Right lobe of liver (tissue), 6 donors: ENCODE results near the gene CHMP1A. TPM values are rescaled to one million over a fixed set of nuclear protein-coding genes. Genes with fewer than 3 reads are reported as not detected.

Experiments used
- ATAC-seq, 4 donors: fragments of 200-7000 bp; cut with Tn5 transposase; one replicate each; pipeline ENCODE4 v1.9.1; 2020; ENCODE audit warnings: mild to moderate bottlenecking in 4 of 4, moderate library complexity in 4 of 4
- DNase-seq, 3 donors: peaks; one replicate each; pipeline ENCODE4 v3.0.0-alpha.2; 2020
- H3K27ac ChIP-seq, 3 donors: fragments of 200-600 bp; one replicate each; pipeline ENCODE4 v1.8.0; 2022
- H3K27me3 ChIP-seq, 2 donors: fragments of 200-600 bp; one replicate each; pipeline ENCODE4 v1.8.0; 2022
- H3K36me3 ChIP-seq, 4 donors: fragments of 200-600 bp; sonication (generic) in 1 of 4; one replicate each; pipeline versions ENCODE4 v1.5.1 to v1.8.0; 2017 to 2022; ENCODE audit warnings: control low read depth in 1 of 4
- H3K4me1 ChIP-seq, 4 donors: fragments of 200-600 bp; sonication (generic) in 1 of 4; one replicate each; pipeline versions ENCODE4 v1.5.1 to v1.8.0; 2017 to 2022; ENCODE audit warnings: control low read depth in 1 of 4
- H3K4me3 ChIP-seq, 3 donors: fragments of 200-600 bp; one replicate each; pipeline ENCODE4 v1.8.0; 2022
- H3K9me3 ChIP-seq, 4 donors: fragments of 200-600 bp; sonication (generic) in 1 of 4; one replicate each; pipeline versions ENCODE4 v1.5.1 to v1.8.0; 2017 to 2022; ENCODE audit warnings: control low read depth in 1 of 4
- POLR2A ChIP-seq: fragments of 450-650 bp; IDR thresholded peaks from one replicate; pipeline ENCODE4 v1.6.1; 2017; ENCODE audit warnings: antibody characterized with exemption, mild to moderate bottlenecking
- WGBS: methylation state at CpG from one replicate; pipeline ENCODE4 v1.1.6; 2018; ENCODE audit warnings: low coverage, low lambda C conversion rate; ENCODE audit not compliant: insufficient coverage; ENCODE audit errors: missing lambda C conversion rate; 5-methylcytosine and 5-hydroxymethylcytosine counted together
- intact Hi-C, 2 donors: fragments of 100-400 bp; cut with DNase I; formaldehyde crosslinking; loops; one replicate each; pipeline versions ENCODE4 v1.11.2 to v1.14.1; 2022
- total RNA-seq, 6 experiments: library from RNA; depleted of rRNA in 2 of 6; stranded (reverse); fragments of >200 nt in 2 of 6; fragmentation: NEBNext Ultra II Directional in 3 of 6; extraction: Animal tissue kit (Norgen Biotek cat#: 25700) in 3 of 6; gene quantifications; one replicate each; pipeline versions ENCODE4 v1.1.0 to v1.2.4, GENCODE V29; 2016 to 2023
- TF ChIP-seq, protein P1 (sequence below), 4 donors: fragments of 200-600 bp in 3 of 4; fragments of 450-650 bp in 1 of 4; IDR thresholded peaks; one replicate each; pipeline versions ENCODE4 v1.5.1 to v1.8.0; 2016 to 2022; ENCODE audit warnings: antibody characterized with exemption in 4 of 4, mild to moderate bottlenecking in 2 of 4
- donor health status: DM: no; HTN: yes; CAD: no.
- donor health status: DM: no; HTN: no; CAD: no.
- donor health status: DM: no; HTN: no; CAD: no.
- donor health status: DM: no; HTN: yes; CAD: no.
- donor health status: DM: no; HTN: yes; CAD: no.

Gene CHMP1A
- total RNA-seq, 6 experiments from 2014 or later, result 27.2 to 42.3 (median 33.1) TPM

DNA sequence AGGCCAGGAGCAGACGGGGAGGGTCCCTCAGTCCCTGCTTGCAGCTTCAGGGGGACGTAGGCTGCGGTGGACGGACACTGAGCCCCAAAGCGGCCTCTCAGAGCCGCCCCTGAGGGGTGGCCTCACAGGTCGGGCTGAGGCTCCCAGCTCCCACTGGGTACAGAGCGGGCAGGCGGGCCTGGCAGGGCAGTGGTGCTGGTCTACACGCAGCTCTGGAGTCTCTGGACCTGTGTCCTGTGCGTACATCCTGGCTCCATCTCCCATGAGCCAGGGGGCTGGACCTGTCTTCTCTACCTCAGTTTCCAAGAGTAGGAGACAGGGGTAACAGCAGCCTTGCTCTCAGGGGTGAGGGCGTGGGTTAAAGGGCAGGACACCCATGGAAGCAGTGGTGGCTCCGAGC, 42.3 kb downstream of the CHMP1A start:
- H3K4me3 ChIP-seq, result no peak overlapping the region

DNA sequence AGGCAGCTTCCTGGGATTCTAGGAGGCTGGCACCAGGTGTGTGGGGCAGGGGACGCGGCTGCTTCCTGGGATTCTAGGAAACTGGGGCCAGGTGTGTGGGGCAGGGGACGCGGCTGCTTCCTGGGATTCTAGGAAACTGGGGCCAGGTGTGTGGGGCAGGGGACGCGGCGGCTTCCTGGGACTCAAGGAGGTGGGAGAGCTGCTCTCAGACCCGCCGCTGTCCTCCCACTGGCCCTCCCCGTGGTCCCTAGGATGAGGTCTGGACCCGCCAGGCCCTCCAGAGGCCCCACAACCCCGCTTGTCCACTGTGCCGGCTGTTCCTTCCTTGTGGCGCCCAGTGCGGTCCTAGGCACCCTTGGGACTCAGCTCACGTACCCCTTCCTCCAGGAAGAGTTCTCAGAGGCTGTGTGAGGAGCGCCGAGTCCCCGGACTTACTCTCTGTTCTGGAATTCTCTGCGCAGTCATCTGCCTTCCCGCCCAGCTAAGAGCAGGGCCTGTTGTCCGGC, 43.5 kb downstream of the CHMP1A start:
- H3K9me3 ChIP-seq, result no peaks in the 10 kb centered on the region
- TF ChIP-seq, protein P1, sequence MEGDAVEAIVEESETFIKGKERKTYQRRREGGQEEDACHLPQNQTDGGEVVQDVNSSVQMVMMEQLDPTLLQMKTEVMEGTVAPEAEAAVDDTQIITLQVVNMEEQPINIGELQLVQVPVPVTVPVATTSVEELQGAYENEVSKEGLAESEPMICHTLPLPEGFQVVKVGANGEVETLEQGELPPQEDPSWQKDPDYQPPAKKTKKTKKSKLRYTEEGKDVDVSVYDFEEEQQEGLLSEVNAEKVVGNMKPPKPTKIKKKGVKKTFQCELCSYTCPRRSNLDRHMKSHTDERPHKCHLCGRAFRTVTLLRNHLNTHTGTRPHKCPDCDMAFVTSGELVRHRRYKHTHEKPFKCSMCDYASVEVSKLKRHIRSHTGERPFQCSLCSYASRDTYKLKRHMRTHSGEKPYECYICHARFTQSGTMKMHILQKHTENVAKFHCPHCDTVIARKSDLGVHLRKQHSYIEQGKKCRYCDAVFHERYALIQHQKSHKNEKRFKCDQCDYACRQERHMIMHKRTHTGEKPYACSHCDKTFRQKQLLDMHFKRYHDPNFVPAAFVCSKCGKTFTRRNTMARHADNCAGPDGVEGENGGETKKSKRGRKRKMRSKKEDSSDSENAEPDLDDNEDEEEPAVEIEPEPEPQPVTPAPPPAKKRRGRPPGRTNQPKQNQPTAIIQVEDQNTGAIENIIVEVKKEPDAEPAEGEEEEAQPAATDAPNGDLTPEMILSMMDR (IDR thresholded peaks at IDR 0.05), result no peak
- TF ChIP-seq POLR2A, result no peak
- ATAC-seq, result no peak
- H3K27me3 ChIP-seq, result no peaks in the 10 kb centered on the region
- 80% methylated on average over 1 of the region's 22 CpGs for WGBS
- intact Hi-C loops, result no loop called here
- H3K36me3 ChIP-seq, result no peaks in the 10 kb centered on the region
- H3K4me1 ChIP-seq, result no peaks in the 10 kb centered on the region
- no peak overlapping the region for H3K4me3 ChIP-seq
- no peak for DNase-seq
- no peak overlapping the region for H3K27ac ChIP-seq

More for the DNA sequence above, 42.3 kb downstream of the CHMP1A start:
- Histone ChIP-seq H3K36me3 (no peaks in the 10 kb centered on the region), H3K27me3 (no peaks in the 10 kb centered on the region), H3K9me3 (no peaks in the 10 kb centered on the region), H3K4me1 (no peaks in the 10 kb centered on the region), H3K27ac (no peak overlapping the region)
- intact Hi-C loops, result no loop called here
- DNase-seq (no peak), ATAC-seq (peak in 2 of 4 donors; percentile 18 to 25)
- no CpG with 5 or more reads among the region's 13 CpGs for WGBS
- TF ChIP-seq, protein P1 (IDR thresholded peaks at IDR 0.05), result no peak
- no peak for TF ChIP-seq POLR2A

DNA sequence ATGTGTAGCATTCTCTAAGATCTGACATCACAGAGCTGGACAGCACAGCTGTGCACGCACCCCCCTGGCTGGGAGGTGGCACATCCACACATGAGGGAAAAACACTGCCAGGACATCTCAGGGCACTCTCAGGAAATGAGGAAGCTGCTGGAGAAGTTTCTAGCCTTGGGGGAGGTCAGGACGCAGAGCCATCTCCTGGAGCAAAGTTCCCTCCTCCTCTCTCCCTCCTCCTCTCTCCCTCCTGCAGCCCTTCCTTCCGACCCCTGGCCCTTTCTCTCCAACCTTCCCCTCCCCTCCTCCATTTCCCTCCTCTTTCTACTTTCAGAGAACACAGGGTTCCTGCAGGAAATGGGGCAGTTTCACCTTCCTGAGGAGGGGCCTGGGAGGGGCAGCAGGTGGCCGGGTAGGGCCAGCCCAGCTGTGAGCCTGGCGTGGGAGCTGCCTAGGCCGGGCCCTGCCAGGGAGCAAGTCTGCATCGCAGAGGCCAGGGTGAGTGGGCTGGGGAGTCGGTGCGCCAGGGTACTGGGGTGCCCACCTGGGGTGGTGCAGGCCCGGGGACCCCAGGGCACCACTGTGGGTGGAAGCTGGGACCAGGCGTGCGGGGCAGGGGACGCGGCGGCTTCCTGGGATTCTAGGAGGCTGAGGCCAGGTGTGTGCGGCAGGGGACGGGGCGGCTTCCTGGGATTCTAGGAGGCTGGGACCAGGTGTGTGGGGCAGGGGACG, 44.1 kb downstream of the CHMP1A start, which contains the start of gene DPEP1:
Gene DPEP1 (plus strand): TSS at position 412 of the 723 bp plus-strand sequence. CDS start 16,769 bp downstream, outside the sequence.
- ATAC-seq, result peak in 1 of 4 donors; percentile 25
- WGBS, result 66% methylated on average over 5 of the region's 19 CpGs
- H3K4me3 ChIP-seq, result no peak within 1 kb of the TSS
- intact Hi-C loops, result no loop called here
- DNase-seq, result no peak
- H3K27me3 ChIP-seq, result no peaks in the 10 kb centered on the region
- H3K9me3 ChIP-seq, result no peaks in the 10 kb centered on the region
- H3K27ac ChIP-seq, result no peak within 1 kb of the TSS
- no peaks in the 10 kb centered on the region for H3K36me3 ChIP-seq
- H3K4me1 ChIP-seq, result no peaks in the 10 kb centered on the region
- TF ChIP-seq, protein P1 (IDR thresholded peaks at IDR 0.05), result no peak
- no peak for TF ChIP-seq POLR2A

DNA sequence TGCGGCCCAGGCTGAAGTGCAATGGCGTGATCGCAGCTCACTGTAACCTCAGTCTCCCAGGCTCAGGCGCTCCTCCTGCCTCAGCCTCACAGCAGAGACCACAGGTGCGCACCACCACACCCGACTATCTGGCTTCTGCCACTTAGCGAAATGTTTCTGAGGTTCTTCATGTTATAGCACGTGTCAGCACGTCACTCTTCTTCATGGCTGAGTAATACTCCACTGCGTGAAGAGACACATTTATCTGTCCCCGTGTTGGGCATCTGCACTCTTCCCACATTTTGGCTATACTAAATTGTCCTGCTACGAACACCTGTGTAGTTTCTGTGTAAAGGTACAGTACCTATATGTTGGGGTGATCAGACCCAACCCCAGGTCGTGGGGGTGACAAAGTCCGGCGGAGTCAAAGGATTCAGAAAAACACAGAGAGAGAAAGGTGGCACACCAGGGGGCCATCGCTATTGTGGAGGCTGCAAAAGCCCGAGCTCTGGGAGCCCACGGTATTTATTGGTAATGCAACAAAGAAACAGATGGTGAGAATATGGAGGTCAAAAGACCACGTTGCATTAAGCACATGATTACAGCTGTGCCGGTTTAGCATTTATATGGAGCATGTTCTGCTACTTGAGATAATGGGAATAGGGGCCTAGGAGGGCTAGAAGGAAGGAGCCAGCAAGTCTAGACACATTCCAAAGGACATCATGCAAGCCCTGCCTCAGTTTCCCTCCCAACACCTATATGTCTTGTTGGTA, 44.9 kb downstream of the CHMP1A start:
- DNase-seq, result no peak
- TF ChIP-seq, protein P1 (IDR thresholded peaks at IDR 0.05), result no peak
- no peak for TF ChIP-seq POLR2A
- H3K9me3 ChIP-seq, result no peaks in the 10 kb centered on the region
- no peak overlapping the region for H3K4me3 ChIP-seq
- no peaks in the 10 kb centered on the region for H3K4me1 ChIP-seq
- no peak for ATAC-seq
- no peak overlapping the region for H3K27ac ChIP-seq
- no peaks in the 10 kb centered on the region for H3K27me3 ChIP-seq
- H3K36me3 ChIP-seq, result no peaks in the 10 kb centered on the region
- intact Hi-C loops, result no loop called here
- WGBS, result 80% methylated on average over 14 of the region's 20 CpGs
